ENCODE data around the gene PRXL2B. TPM values are rescaled to one million over a fixed set of nuclear protein-coding genes. Genes with fewer than 3 reads are reported as not detected.
"Not testable (repeated sequence)": the region's sequence is repeated elsewhere in the genome, so short reads cannot be mapped to it uniquely, and the experiment has no call there.

Gene PRXL2B
- total RNA-seq, 4 donors from 2014 or later = 7.1 to 19.2 (median 8.8) TPM

- no peak for TF ChIP-seq CTCF (IDR thresholded peaks at IDR 0.05)
- ATAC-seq (ENCODE audit: low FRiP score) (no peak), DNase-seq (ENCODE audit: low spot score) (no peak)
Measured at GRCh38 chr1:2575801-2576663, 10.5 kb upstream of the PRXL2B start.

- not testable (repeated sequence) for ATAC-seq (ENCODE audit: low FRiP score); DNase-seq (ENCODE audit: low spot score)
Measured at GRCh38 chr1:2577565-2578075, 9.0 kb upstream of the PRXL2B start.

- DNase-seq (ENCODE audit: low spot score) = no peak
- no peak for ATAC-seq (ENCODE audit: low FRiP score)
- no peak for TF ChIP-seq CTCF (IDR thresholded peaks at IDR 0.05)
Measured at GRCh38 chr1:2578758-2579118, 7.8 kb upstream of the PRXL2B start.

GRCh38 chr1:2580691-2581090 lies 5.9 kb upstream of the PRXL2B start:
- ATAC-seq (ENCODE audit: low FRiP score) = no peak
- no peak for DNase-seq (ENCODE audit: low spot score)

GRCh38 chr1:2582391-2582790 lies 4.2 kb upstream of the PRXL2B start:
- no peak for ATAC-seq (ENCODE audit: low FRiP score)
- no peak for DNase-seq (ENCODE audit: low spot score)
- no peak for TF ChIP-seq CTCF (IDR thresholded peaks at IDR 0.05)

More at GRCh38 chr1:2580691-2581090, 5.9 kb upstream of the PRXL2B start:
- TF ChIP-seq CTCF (IDR thresholded peaks at IDR 0.05) = no peak

- DNase-seq (ENCODE audit: low spot score) = no peak
Measured at GRCh38 chr1:2583331-2583791, 3.2 kb upstream of the PRXL2B start.

More at GRCh38 chr1:2583331-2583791, 3.2 kb upstream of the PRXL2B start:
- ATAC-seq (ENCODE audit: low FRiP score) = no peak
- TF ChIP-seq CTCF (IDR thresholded peaks at IDR 0.05) = no peak
